OCI-LY1 (cell line): Measurements from ENCODE around the gene GNA14.

ENCODE experiments used
- CTCF ChIP-seq: fragments of 200-600 bp; sonication (generic), shearing (Covaris generic); IDR thresholded peaks from 2 replicates; pipeline ENCODE4 v1.5.1; 2017; ENCODE audit warnings: mild to moderate bottlenecking, antibody characterized with exemption, low read length, moderate library complexity, mixed read lengths
- EZH2 ChIP-seq: fragments of 200-600 bp; sonication (generic), shearing (Covaris generic); IDR thresholded peaks from 2 replicates; pipeline ENCODE4 v1.8.0; 2017; ENCODE audit warnings: borderline replicate concordance, mixed run types, mild to moderate bottlenecking, antibody characterized with exemption, low read length, moderate library complexity, mixed read lengths

DNA sequence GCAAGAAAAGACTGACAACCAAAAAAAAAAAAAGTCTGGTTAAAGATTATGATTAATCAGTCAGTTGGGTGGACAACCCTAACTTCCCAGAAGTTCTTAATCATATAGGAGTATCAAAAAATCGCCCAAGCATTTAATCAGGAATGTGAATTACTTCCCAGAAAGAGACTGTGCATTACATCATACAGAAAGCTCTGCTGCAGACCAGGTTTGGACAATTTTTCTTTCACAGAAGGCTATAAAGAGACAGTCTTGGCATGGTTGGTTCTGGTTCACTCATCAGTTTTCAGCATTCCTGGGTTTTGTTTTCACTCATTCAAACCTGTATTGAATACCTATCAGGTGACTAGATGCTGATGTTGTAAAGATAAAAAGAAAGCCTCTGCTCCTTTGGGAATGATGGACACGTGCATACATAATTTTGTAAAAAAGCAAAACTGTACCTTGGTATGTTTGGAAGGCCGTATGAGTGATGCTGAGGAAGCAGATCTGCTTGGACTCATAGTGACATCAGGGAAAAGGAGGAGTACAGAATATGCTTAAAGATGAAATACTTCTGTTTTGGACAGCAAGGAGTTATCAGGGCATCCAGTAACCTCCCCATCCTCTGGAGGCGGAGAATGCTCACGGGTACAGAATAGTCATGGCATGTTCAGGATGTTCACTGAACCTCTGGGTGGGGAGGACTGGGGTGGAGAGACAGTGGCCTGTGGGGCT, 178.4 kb downstream of the GNA14 start:
- TF ChIP-seq CTCF (no peak), EZH2 (no peak)
